Amniotic epithelial cell (primary cell): ENCODE data around the gene SPATC1L.
A peak's percentile ranks its signal among the peaks of the same experiment; 100 is the strongest.

Experiments used
- DNase-seq: peaks from one replicate; pipeline ENCODE4 v3.0.0-alpha.2; 2010; ENCODE audit warnings: low read depth

SPATC1L gene

DNA sequence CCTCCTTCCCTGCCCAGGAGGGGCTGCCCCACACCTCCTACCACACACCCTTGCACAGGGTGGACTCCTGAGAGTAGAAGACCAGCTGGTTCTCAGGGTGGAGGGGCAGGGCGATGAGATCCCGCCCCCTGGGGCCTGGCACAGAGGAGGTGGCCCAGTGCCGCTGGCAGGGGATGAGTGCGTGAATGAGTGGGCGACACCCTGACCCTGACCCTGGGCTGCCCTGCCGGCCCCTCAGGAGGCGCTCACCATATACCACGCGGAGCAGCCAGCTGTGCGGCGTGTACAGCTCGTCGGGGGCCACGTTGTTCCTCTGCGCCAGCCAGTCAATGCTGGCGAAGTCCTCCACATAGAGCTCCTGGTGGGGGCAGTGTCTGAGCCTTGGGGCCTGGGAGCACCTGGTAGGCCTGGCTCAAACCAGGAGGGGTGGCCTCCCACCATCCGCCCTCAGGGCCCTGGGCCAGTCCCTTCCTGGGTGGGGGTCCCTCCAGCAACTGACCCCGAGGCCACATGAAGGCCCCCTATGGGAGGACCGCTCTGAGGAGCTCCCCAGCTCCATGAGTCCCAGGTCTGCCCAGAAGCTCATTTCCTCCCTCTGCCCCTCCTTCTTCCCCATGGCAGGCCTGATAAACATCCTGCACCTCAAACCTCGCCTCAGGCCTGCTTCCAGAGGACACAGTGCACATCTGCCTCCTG is 31.3 kb upstream of the SPATC1L start:
- no peak for DNase-seq

DNA sequence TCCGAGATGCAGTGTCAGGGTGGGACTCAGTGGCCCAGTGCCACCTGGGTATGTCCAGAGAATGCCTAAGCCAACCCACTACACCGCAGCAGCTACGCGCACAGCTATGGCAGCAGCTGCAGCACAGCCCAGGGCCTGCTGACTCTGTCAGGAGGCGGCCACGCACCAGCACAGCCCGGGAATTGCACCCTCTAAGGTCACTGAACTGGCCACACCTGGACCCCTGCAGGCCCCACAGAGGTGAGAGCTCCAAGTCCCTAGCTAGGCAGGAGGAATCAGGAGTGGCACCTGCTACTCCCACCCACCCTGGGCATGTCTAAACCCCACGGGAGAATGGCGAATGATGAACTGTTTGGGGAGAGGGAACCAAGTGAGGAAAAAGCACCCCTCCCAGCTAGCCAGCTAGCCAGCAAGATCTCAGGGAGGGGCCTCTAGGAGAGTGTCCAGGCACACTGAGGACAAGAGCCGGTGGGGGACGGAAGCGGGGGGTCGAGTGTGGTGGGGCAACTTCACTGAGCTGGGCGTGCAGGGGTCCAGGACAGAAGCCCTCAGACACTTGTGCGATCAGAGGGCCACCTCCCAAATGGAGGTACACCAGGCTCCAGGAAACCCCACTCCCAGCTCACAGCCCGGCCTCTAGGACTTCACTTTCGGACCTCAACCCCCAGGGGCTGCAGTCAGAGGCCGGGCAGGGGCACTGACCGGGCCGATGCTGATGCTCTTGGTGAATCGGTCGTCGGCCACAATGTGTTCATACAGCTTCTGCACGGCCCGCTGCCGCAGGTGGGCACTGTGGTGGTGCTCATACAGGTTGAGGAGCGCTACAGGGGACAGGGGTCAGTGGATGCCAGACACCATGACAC is 30.4 kb upstream of the SPATC1L start:
- no peak for DNase-seq

DNA sequence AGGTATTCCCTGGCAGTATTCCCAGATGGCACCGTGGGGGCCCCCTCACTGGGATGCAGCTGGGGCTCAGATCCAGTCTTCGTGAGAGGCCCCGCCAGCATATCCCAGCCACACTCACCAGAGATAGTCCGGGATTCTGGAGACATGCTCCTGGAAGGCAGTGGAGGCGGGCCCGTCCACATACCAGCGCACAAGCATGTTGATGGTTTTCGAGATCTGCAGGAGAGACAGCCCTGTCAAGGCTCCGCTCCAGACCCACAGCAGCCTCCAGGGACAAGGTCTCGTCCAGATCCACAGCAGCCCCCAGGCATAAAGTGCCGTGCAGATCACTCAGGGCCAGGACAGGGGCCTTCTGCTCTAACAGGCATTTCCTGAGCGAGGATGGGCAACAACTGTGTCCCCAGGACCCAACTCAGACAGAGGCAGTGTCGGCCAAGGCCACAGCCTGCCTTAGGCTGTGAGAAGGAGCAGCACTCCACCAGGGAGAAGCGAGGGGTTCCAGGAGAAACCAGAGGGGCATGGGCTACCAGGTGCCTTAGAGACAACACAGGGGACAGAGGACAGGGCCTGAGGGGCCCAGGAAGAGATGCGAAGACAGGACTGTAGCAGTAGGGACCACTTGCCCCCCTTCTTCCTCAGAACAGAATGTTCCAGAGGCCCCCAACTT is 29.5 kb upstream of the SPATC1L start:
- peak; percentile 31 for DNase-seq

DNA sequence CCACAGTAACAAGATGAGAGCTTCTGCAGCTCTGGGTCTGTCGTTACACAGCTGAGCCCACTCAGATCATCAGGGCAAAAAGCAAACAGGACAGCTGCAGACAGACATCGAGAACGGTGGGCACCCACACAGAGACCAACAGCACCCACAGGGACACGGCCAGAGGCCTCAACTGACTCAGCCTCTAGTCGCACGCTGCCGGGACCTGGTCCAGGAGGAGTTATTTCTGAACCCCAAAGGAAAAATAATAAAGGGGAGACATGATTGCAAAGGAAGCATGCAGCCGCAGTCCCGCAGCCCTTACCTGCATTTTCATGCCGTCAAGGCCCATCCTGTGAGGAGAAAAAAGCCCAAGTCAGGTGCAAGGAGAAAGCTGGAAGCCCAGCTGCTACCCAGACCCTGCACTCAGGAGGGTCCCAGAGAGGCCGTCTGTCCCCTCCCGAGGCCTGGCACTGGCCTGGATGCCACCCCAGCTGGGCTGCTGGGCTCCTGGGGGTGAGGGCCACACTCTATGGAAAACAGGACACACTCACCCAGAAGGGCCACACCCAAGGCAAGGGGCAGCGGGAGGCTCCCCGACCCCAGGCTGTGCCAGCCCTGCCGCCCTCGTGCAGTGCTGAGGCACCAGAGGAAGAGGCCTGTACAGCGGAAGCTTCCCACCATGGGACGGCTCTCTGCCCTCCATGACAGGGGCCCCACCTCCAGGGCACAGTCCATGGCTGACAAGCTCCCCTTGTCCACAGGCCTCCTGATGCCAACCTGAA is 28.6 kb upstream of the SPATC1L start:
- DNase-seq, result no peak

DNA sequence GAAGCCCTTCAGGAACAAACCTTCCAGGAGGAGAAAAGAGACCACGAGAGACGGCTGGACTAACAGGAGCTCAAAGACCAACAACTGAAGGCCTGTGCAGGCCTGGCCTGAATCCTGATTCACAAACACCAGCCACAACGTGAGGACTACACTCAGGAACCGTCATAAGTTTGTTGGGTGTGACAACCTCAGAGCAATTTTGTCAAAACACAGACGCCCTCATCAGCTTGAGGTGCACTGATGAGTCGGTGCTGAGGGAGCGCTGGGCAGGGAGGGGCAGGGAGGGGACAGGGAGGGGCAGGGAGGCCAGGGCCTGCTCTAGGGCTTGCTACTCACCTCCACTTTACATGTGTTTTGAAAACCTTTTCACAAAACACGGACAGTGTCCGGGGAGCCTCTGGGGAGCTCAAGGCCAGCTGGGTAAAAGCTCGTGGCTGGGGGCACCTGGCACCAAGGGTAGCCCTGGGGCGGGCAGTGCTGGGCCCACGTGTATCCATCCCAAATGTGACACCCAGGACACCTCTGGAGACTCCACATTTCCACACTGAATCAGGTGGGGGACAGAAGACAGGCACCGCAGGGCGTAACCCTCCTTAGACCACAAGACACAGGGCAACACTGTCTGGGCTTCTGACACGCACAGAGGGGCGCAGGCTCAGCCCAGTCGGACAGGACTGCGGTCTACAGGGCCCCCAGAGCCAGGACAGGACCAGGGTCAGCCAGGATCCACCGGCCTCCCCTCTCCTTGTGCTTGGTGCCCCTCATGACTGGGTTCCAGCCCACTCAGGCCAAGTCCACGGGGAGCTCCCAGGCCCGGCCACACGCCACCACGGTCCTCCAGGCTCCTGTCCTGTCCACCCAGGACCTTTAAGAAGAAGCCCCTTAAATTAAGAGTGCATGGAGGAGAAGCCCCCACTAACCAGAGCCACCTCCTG is 27.8 kb upstream of the SPATC1L start:
- DNase-seq, result no peak

DNA sequence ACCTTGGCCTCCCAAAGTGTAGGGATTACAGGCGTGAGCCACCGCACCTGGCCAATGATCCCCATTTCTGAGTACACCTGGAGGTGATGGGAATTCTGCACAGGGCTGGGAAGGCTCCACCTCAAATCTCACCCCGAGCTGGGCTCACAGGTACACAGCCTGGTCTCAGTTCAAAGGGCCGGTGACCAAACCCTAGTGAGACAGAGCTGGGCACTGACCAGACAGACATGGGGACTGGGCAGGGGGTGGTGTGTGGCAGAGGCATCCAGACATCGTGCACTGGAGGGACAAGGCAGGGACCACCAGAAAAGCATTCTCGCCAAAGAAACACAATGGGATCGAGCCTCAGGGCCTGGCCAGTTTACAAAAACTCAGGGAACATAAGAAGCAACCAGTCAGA is 27.1 kb upstream of the SPATC1L start:
- DNase-seq, result no peak

DNA sequence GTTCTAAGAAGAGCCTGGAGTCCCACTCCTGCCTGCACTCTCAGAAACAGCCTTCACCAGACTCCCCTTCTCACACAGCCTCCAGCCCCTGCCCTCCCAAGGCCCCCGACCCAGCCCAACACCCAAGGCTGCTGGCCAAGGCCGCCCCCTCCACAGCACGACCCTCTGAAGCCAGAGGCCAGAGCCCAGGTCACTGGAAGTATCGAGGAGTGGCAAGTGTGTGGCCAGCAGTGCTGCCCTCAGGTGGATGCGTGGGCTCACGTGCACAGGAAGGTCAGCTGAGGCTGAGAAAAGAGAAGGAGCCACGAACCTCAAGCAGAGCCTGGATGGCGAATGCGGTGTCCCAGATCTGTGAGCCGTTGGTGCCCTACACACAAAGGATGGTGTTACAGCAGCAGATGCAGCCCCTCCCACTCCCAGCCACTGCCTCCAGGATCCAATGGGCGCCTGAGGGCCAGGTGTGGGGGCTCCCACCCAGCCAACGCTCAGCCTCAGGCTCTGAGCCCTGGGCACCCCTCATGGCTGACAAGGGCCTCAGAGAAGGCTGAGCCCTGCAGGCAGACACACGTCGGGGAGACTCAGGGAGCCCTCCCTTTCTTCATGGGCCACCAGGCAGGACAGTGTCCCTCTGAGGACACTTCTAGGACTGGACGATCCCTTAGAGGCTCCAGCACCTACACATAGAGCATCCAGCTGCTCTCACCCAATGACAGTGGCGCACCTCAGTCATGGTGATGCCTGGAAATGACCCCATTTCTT is 26.3 kb upstream of the SPATC1L start:
- no peak for DNase-seq

DNA sequence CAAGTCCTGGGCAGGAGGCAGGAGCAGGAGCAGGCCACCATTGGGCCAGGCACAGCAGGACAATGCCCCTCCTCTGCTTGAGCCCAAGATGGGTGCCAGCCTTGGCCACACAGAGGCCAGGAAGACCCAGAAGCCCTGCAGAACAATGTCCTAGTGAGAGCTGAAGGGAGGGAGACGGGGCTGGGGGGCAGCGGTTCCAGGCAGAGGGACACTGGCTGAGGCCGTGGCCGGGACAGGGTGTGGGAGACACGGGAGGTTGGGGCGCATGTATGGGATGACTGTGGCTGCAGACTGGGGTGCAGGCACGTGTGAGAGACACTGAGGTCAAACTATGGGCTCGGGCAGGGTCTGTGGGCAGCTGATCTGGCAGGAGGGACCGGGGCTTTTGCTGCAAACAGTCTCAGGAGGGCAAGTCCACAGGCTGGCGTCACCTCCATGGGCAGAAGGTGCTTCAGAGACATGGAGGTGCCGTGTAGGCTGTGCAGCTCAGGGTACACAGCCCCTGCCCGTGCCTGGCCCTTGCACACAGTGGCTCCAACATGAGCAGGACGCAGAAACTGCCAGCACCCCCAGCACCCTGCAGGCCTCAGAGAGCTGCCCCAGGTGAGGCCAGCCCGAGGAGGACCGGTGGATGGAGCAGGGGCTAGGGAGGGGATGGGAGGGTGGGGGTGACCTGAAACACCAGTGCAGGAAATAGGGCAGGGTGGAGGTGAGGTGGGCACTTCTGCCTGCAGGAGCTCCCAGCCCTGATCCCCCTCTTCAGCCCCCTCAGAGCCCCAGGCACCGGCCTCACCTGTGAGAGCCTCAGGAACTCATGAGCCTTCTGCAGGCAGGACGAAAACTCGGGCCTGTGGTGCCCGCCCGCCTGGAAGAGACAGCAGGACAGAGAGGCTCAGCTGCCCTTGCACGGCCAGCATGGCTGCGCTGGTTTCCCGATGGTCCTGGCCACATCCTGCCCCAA is 24.8 kb upstream of the SPATC1L start:
- DNase-seq, result no peak

DNA sequence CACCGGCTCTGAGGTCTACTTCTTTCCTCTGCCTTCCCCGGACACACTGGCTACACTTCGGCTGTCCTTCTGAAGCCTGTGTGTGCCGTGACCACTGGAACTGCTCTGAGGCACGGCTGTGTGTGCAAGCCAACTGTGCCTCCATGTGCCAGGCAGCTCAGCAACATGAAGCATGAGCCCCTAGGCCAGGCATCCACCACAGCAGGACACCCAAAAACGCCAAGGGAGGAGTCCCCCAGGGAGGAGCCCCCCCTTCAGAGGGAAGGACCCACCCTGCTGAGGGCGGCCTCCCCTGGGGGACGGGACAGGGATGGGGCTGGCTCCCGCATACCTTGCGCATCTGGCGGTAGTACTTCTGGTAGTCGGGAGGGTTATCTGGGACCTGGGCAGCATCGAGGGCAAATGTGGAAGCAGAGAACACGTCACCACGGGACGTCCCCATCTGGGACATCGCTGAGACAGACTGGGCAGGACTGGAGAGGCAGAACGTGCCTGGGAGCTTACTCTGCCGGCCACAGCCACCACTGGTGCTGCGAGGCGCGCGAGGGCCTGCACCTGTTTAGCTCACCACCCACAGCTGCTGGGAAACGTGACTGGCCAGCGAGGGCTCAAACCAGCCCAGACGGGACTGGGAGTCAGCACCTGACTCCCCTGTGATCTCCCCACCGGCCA is 23.8 kb upstream of the SPATC1L start:
- DNase-seq, result no peak

DNA sequence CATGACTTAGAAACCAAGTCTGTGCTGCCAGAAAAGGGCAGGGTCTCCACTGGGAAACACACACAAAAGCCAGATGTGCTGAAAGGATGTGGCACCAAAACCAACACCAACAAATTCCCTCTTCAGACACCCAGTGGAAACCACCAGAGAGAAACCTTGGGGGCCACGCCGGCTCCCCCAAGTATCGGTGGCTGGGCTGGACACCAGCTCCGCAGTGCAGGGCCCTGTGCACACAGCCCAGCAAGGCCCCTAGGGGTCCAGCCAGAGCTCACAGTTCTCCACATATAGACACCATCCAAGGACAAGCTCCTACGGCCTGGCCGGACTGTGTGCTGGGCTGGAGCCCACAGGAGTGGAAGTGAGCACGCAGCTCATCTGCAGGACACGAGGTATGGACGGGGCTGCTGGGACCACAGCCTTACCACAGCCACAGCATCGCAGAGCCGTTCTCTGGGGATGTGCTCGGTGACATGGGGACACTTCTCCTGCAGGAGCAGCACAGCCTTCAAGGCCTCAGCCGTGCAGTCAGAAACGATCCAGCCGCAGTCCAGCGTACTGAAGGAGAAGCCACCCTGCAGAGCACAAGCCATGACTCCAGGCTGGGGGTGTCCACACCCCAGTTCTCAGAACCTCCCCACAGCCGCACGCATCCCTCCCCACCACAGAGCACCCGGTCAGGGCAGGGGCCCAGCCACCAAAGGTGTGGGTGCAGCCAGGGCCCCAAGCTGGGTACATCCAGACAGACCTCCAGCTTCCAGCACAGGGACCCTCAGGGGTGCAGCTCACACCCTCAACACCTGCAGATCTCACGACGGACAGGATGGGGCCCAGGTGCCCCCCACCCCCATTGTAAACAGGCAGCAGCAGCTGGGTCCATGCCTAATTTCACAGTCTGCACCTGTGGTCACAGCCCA is 23.0 kb upstream of the SPATC1L start:
- no peak for DNase-seq

DNA sequence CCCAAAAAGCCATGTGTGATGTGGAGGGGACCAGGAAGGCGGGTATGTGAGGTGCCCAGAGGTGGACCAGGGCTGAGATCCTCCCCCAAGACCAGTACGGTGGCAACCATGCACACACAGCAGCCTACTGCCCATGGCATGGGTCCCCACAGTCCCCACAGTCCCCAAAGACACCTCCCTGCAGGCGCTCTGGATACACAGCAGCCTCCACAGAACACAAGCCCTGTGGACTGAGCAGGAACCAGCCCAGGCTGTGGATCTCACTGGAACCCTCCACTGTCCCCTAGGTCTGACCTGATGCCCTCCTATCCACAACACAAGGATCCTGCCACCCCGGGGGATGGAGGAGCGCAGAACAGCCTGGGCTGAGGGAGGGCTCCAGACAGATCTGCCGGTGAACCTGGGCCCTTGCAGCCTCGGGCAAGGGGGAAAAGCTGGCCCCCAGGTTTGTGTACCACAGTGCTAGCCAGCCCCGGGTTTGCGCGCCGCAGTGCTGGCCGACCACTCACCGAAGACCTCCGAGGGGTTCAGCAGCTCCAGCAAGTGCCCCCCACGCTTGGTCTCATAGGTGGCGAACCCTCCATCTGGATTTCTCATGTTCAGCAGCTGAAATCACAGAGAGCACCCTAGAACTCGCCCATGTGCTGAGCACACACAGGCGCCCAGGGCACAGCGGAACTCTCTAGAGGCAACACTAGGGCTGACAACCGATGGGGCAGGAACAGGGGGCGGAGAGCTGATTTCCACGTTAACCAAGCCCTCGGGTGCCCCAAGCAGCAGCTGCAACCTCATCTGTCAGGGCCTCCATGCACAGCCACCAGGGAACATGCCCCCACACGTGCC is 22.1 kb upstream of the SPATC1L start:
- DNase-seq, result no peak

DNA sequence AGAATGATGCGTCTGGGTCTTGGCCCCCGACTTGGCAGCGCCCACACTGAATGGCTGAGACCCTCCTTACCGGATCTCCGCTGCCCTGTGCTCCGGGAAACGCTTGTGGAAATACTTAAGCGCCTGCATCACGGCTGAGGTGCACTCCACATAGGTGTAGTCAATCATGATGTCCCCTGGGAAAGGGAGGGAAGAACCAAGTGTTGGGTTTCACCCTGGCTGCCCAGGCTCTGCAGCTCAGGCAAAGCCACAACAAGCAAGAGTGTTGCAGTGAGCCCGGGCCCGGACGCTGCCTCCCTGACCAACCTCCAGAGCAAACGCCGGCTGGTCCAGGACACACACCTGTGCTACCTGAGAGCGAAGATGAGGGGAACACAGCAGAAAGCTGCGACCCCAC is 21.5 kb upstream of the SPATC1L start:
- no peak for DNase-seq

DNA sequence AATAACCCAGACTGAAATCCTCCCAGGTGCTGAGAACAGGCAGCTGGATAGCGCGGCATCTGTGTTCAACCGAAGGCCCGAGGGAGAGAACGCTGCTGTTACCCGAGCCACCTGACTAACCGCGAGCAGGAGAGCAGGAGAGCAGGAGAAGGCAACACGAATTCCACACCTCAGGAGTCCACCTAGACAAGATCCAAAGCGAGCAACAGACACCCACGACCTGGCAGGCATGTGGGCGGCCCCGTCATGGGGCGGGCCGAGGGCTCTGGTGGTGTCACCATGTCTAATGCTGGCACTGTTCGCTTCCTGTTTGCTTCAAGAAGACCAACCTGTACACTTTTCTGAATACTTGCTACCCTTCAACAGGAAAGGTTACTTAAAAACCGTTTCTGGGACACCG is 20.9 kb upstream of the SPATC1L start:
- DNase-seq, result no peak

DNA sequence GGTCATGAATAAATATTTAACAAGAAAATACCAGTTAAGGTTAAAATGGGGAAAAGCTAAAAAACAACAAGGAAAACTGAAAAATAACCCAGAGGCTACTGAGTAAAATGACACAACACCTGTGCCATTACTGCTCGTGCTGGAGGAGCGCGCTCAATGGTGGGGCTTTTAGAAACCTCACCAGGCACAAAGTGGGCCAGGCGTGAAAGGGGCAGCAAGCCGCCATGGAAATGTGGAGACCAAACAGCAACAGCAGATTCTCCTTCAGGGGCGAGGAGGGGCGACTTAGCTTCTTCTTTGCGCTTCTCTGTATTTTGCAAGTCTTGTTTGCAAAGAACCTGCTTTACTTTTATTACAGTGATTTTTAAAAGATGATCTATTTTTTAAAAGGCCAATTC is 18.9 kb upstream of the SPATC1L start:
- DNase-seq, result no peak

DNA sequence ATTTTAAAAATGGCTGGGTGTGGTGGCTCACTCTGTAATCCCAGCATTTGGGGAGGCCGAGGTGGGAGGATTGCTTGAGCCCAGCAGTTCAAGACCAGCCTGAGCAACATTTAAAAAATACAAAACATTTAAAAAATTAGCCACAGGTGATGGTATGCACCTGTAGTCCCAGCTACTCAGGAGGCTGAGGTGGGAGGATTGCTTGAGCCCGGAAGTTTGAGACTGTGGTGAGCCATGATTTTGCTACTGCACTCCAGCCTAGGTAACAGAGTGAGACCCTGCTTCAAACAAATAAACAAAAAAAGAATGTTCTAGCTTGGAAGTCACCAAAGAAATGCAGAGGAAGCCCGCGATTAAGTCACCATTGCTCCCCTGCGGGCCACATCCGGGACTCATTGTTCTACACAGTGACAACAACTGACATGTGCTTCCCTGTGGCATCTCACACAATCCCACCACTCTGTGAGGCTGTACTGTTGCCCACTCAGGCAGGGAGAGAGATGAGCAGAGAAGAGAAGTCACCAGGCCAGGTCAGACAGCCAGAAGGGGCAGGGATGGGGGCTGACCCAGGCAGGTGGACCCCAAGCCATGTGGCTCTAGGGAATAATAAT is 18.4 kb upstream of the SPATC1L start:
- DNase-seq, result no peak
